Measurements from ENCODE around the gene COL5A2.

The COL5A2 gene

DNA sequence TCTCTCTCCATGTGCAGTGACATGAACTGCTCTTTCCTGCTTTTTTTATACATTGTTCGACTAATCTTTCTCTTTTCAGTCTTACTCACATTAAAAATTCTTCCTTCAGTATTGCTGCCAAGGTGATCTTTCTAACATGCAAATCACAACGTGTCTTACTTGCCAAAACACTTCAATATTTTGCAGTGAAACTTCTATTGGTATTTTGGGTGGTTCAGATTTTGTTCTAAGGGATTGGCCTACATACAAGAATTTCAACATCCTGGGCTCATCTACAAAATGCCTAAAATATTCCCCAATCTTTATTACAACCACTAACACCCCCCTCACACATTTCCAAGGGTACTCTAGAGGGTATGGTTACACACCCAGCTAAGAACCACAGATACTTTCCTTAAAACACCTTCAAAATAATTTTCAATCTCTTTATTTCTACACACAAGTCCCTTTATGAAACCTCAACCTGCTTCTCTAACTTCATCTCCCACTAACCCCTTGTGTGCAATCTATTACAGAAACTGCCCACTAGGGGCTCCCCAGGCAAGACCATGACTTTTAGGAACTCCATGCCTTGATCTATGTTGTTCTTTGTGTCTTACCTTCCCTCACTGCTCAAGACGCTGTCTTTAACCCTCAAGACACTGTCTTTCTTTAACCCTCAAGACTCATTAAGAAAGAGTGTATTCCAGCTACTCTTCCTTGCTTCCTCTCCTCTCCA lies 154.5 kb downstream of the COL5A2 start:
- no peak overlapping the region for H3K4me3 ChIP-seq (ENCODE audit: low read depth, low read length)
- in situ Hi-C loops (cut with HindIII; ENCODE audit: low sequenced_read_pairs), result no loop called here
- TF ChIP-seq, protein P1, sequence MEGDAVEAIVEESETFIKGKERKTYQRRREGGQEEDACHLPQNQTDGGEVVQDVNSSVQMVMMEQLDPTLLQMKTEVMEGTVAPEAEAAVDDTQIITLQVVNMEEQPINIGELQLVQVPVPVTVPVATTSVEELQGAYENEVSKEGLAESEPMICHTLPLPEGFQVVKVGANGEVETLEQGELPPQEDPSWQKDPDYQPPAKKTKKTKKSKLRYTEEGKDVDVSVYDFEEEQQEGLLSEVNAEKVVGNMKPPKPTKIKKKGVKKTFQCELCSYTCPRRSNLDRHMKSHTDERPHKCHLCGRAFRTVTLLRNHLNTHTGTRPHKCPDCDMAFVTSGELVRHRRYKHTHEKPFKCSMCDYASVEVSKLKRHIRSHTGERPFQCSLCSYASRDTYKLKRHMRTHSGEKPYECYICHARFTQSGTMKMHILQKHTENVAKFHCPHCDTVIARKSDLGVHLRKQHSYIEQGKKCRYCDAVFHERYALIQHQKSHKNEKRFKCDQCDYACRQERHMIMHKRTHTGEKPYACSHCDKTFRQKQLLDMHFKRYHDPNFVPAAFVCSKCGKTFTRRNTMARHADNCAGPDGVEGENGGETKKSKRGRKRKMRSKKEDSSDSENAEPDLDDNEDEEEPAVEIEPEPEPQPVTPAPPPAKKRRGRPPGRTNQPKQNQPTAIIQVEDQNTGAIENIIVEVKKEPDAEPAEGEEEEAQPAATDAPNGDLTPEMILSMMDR (IDR thresholded peaks at IDR 0.05; ENCODE audit: low read depth, low read length), result peak; percentile 56

DNA sequence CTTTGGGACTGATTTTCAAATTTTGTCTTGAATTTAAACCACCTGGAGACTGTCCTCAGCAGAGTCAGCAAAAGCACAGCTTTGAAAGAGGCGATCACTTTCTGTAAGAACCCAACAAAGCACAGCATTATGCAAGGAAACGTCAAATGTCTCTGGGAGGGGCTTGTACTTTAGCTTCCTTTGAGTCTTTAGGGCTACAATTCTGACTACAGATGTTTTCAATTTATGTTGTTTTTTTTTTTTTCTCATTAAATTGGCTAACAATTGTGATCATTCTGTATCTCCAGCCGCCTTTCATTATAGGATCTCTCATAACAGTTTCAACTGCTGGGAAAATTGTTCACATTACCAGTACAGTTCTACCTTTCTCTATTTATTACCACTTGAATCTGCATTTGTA lies 157.1 kb downstream of the COL5A2 start:
- TF ChIP-seq, protein P1 (IDR thresholded peaks at IDR 0.05; ENCODE audit: low read depth, low read length), result no peak
- DNase-seq (ENCODE audit: low read depth, low spot score), result peak; percentile 55
- in situ Hi-C loops (cut with HindIII; ENCODE audit: low sequenced_read_pairs), result no loop called here
- no peak overlapping the region for H3K4me3 ChIP-seq (ENCODE audit: low read depth, low read length)

More for the DNA sequence above, 154.5 kb downstream of the COL5A2 start:
- no peak for DNase-seq (ENCODE audit: low read depth, low spot score)

- TF ChIP-seq, protein P1 (IDR thresholded peaks at IDR 0.05; ENCODE audit: low read depth, low read length), result no peak
- in situ Hi-C loops (cut with HindIII; ENCODE audit: low sequenced_read_pairs), result no loop called here
- peak; percentile 56 for DNase-seq (ENCODE audit: low read depth, low spot score)
- no peak overlapping the region for H3K4me3 ChIP-seq (ENCODE audit: low read depth, low read length)
These were observed 157.5 kb downstream of the COL5A2 start for GRCh38 chr2:189022053-189022481.

GRCh38 chr2:189020179-189020578 lies 159.4 kb downstream of the COL5A2 start:
- in situ Hi-C loops (cut with HindIII; ENCODE audit: low sequenced_read_pairs), result no loop called here
- TF ChIP-seq, protein P1 (IDR thresholded peaks at IDR 0.05; ENCODE audit: low read depth, low read length), result no peak
- no peak overlapping the region for H3K4me3 ChIP-seq (ENCODE audit: low read depth, low read length)
- no peak for DNase-seq (ENCODE audit: low read depth, low spot score)

DNA sequence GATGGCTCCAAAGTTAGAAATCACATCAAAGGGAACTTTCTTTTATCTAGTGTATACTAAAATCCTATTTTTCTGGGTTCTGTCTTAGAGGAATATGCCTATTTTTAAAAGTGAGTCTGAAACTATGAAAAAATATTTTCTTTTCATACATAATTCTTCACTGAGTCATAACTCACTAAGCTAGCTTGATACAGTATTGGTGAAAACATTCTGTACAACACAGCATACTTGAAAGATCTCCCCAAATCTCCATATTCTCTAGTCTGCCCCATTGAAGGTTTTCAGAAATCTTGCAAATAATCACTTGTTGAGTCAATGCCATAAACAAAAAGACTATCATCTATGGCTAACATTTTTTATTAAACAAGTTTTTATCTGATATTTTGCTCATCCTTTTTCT lies 160.9 kb downstream of the COL5A2 start:
- peak; percentile 43 for DNase-seq (ENCODE audit: low read depth, low spot score)
- no peak overlapping the region for H3K4me3 ChIP-seq (ENCODE audit: low read depth, low read length)
- in situ Hi-C loops (cut with HindIII; ENCODE audit: low sequenced_read_pairs), result no loop called here
- TF ChIP-seq, protein P1 (IDR thresholded peaks at IDR 0.05; ENCODE audit: low read depth, low read length), result no peak

DNA sequence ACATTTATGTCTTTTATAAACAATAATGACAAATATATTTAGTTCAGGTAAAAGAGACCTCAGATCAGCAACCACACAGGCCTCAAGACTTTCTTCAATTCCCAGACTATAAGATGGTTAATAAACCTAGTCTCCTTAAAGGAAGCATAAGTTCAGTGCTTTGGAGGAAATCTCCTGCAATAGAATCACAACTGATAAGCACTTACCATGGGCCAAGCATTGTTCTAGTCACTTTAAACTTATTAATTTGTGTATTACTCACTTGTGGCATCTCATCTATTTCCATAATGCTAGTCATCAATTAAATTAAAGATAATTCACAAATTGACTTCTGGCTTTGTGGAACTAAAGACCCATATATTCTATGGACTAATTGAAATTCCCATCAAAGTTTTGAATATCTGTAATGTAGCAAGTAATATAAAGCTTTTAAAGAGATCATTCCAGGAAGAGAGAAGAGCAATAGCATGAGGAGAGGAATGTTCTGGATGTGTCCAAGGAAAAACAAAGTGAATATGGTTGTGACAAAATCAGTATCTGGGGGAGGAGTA lies 163.2 kb downstream of the COL5A2 start:
- H3K4me3 ChIP-seq (ENCODE audit: low read depth, low read length), result no peak overlapping the region
- no peak for DNase-seq (ENCODE audit: low read depth, low spot score)
- TF ChIP-seq, protein P1 (IDR thresholded peaks at IDR 0.05; ENCODE audit: low read depth, low read length), result no peak
- in situ Hi-C loops (cut with HindIII; ENCODE audit: low sequenced_read_pairs), result no loop called here

All from astrocyte of the spinal cord (primary cell).